ENCODE data around the gene SSTR3.

DNA sequence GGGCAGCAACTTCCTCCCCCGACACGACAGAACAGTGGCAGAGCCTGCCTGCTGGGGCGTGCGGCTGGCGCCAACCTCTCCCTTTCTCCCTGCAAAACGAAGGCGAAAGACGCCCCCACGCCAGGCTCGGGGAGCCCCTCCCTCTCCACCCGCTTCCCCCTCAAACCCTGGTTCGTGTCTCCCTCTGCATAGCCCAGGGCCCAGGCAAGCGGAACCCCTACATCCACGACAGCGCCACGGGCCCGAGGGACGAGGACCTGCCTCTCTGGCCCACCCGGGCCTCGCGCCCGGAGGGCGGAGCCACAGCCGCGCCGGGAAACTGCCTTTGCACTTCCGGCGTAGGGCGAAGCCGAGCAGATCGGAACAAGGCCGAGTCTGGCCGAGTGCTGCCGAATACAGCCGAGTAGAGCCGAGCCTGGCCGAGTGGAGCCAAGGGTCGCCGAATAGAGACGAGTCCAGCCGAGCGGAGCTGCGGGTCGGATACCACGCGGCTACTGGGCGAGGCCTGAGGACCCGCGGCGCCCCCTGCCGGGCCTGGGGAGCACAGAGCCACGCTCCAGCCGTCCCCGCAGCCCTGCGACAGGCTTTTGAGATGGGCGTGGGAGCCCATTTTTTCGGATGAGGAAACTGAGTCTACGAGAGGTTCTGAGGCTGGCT is 13.0 kb downstream of the SSTR3 start:
- no peak for TF ChIP-seq GATA2 (IDR thresholded peaks at IDR 0.05; ENCODE audit: low read depth, low read length)
- TF ChIP-seq GATA3 (IDR thresholded peaks at IDR 0.05; ENCODE audit: low read depth, low read length): no peak

All from SH-SY5Y (cell line).